Heart left ventricle (tissue), 13 donors: ENCODE results near the gene F13A1.

Experiments used
- CTCF ChIP-seq, 12 donors: fragments of 200-600 bp; sonication (generic) in 4 of 12; IDR thresholded peaks; one replicate each; pipeline versions ENCODE4 v1.5.0 to v1.8.0; 2018 to 2022; ENCODE audit warnings: antibody characterized with exemption in 12 of 12, mild to moderate bottlenecking in 5 of 12
- POLR2A ChIP-seq, 2 donors: fragments of 450-650 bp; IDR thresholded peaks; one replicate each; pipeline ENCODE4 v1.6.1; 2017; ENCODE audit warnings: antibody characterized with exemption in 2 of 2, mild to moderate bottlenecking in 2 of 2, moderate library complexity in 2 of 2
- donor health status: ischemic (EF 13 %, LVEDD 7.1; RV severe dilation, severe dysfunction).
- donor health status: DM: no; HTN: yes; CAD: no.
- donor health status: DM: no; HTN: no; CAD: no.
- donor health status: ischemic (EF 25% LVEDD 6.9; RV normal size, moderate dysfunction).
- donor health status: ischemic (EF 25% LVEDD 5.7; RV mildly dilated, moderate dysfunction).
- donor health status: ischemic (EF 35%, LVEDD 5.7; RV mildly dilated, moderate dysfunction).
- donor health status: nonischemic (EF 11% LVEDD 7.7; RV severe dilation, severe dysfunction).
- donor health status: DM: yes; HTN: yes; CAD: no.
- donor health status: PGD.
- donor health status: ischemic (EF 29% LVEDD 5.4; RV normal size, mild dysfunction).
- donor health status: nonischemic (EF 23%, LVEDD 6.1; RV moderate dilation, normal function).

GRCh38 chr6:6230286-6230685 is 90.2 kb downstream of the F13A1 start:
- TF ChIP-seq CTCF (IDR thresholded peaks at IDR 0.05) (no peak), POLR2A (IDR thresholded peaks at IDR 0.05) (no peak)
